ENCODE results near the gene ELK3. TPM values are rescaled to one million over a fixed set of nuclear protein-coding genes. Genes with fewer than 3 reads are reported as not detected.

The ELK3 gene
- total and polyA plus RNA-seq, 4 experiments from 2014 or later: 20.8 to 56.5 (median 56.4) TPM

GRCh38 chr12:96199464-96199863, 5.3 kb downstream of the ELK3 start:
- peaks cover 81% of the 10 kb centered on the region for H3K4me1 ChIP-seq (ENCODE audit: insufficient read depth, low read length)
- no peak for DNase-seq
- H3K9me3 ChIP-seq (ENCODE audit: control insufficient read depth in 1 of 2, low read length in 2 of 2): no peaks in the 10 kb centered on the region
- no peak overlapping the region for H3K4me3 ChIP-seq (ENCODE audit: low read length in 2 of 2)
- no peaks in the 10 kb centered on the region for H3K27me3 ChIP-seq (ENCODE audit: insufficient read depth, low read length)
- Mint-ChIP-seq H3K36me3 (peaks cover 15 to 22% of the 10 kb centered on the region in 2 donors), H3K4me3 (peak overlapping the region in 6 of 8 donors; percentile 50 to 69 (median 56)), H3K4me1 (peaks cover 49 to 78% (median 61%) of the 10 kb centered on the region in 4 donors), H3K27me3 (no peaks in the 10 kb centered on the region), H3K27ac (peak overlapping the region; percentile 78 to 98 (median 85)), H3K9me3 (peaks cover 0 to 2% (median 0%) of the 10 kb centered on the region in 8 donors)
- H3K36me3 ChIP-seq (ENCODE audit: insufficient read depth, low read length): no peaks in the 10 kb centered on the region
- ChIA-PET POLR2A (ENCODE audit: partially characterized antibody) (interaction anchor here (1.0 to 6.6 kb wide), 3 partner anchors 10 to 290 kb away, joined by 3 to 233 read pairs (median 4); partner anchors contain the start of gene CFAP54), CTCF (ENCODE audit: partially characterized antibody) (interaction anchor here (13.9 kb wide), 1 partner anchor 13 kb away, joined by 149 read pairs; no protein-coding TSS in a partner anchor)
- peak overlapping the region; percentile 45 for H3K27ac ChIP-seq (ENCODE audit: low read depth, low read length)
- intact Hi-C loops (cut with micrococcal nuclease): loop anchor here (1.0 to 5.0 kb wide), 3 partner anchors 11 to 318 kb away; partner anchors contain the start of gene CFAP54

GRCh38 chr12:96201272-96202227, 7.4 kb downstream of the ELK3 start:
- Histone ChIP-seq H3K36me3 (ENCODE audit: insufficient read depth, low read length) (no peaks in the 10 kb centered on the region), H3K4me3 (ENCODE audit: low read length in 2 of 2) (no peak overlapping the region), H3K27ac (ENCODE audit: low read depth, low read length) (no peak overlapping the region), H3K4me1 (ENCODE audit: insufficient read depth, low read length) (peaks cover 94% of the 10 kb centered on the region), H3K27me3 (ENCODE audit: insufficient read depth, low read length) (no peaks in the 10 kb centered on the region), H3K9me3 (ENCODE audit: control insufficient read depth in 1 of 2, low read length in 2 of 2) (no peaks in the 10 kb centered on the region)
- peak overlapping the region in 6 of 7 donors; percentile 31 to 83 (median 76) for H3K27ac Mint-ChIP-seq
- no peak for DNase-seq
- intact Hi-C loops (cut with micrococcal nuclease): no loop called here
- CTCF ChIA-PET (ENCODE audit: partially characterized antibody): interaction anchor here (0.6 to 13.9 kb wide), 4 partner anchors 11 to 207 kb away, joined by 3 to 149 read pairs (median 4); no protein-coding TSS in a partner anchor
- H3K36me3 Mint-ChIP-seq: peaks cover 14 to 20% of the 10 kb centered on the region in 2 donors
- peak overlapping the region in 4 of 8 donors; percentile 1 to 50 (median 8) for H3K4me3 Mint-ChIP-seq
- H3K4me1 Mint-ChIP-seq: peaks cover 62 to 86% (median 74%) of the 10 kb centered on the region in 4 donors
- no peaks in the 10 kb centered on the region for H3K27me3 Mint-ChIP-seq
- POLR2A ChIA-PET (ENCODE audit: partially characterized antibody): interaction anchor here (0.7 to 2.2 kb wide), 5 partner anchors 8 to 284 kb away, joined by 3 to 7 read pairs (median 7); no protein-coding TSS in a partner anchor
- H3K9me3 Mint-ChIP-seq: no peaks in the 10 kb centered on the region

- H3K27ac Mint-ChIP-seq: peak overlapping the region in 6 of 7 donors; percentile 38 to 93 (median 88)
- DNase-seq: no peak
- H3K9me3 Mint-ChIP-seq: no peaks in the 10 kb centered on the region
- Histone ChIP-seq H3K9me3 (ENCODE audit: control insufficient read depth in 1 of 2, low read length in 2 of 2) (no peaks in the 10 kb centered on the region), H3K27me3 (ENCODE audit: insufficient read depth, low read length) (no peaks in the 10 kb centered on the region), H3K4me1 (ENCODE audit: insufficient read depth, low read length) (peaks cover 94% of the 10 kb centered on the region), H3K36me3 (ENCODE audit: insufficient read depth, low read length) (no peaks in the 10 kb centered on the region), H3K27ac (ENCODE audit: low read depth, low read length) (no peak overlapping the region), H3K4me3 (ENCODE audit: low read length in 2 of 2) (no peak overlapping the region)
- intact Hi-C loops (cut with micrococcal nuclease): no loop called here
- H3K4me1 Mint-ChIP-seq: peaks cover 65 to 87% (median 75%) of the 10 kb centered on the region in 4 donors
- POLR2A ChIA-PET (ENCODE audit: partially characterized antibody): interaction anchor here (1.5 kb wide), 1 partner anchor 9 kb away, joined by 7 read pairs; no protein-coding TSS in a partner anchor
- CTCF ChIA-PET (ENCODE audit: partially characterized antibody): interaction anchor here (13.9 kb wide), 1 partner anchor 8 kb away, joined by 149 read pairs; no protein-coding TSS in a partner anchor
- peak overlapping the region in 7 of 8 donors; percentile 9 to 88 (median 78) for H3K4me3 Mint-ChIP-seq
- peaks cover 13 to 20% of the 10 kb centered on the region in 2 donors for H3K36me3 Mint-ChIP-seq
- no peaks in the 10 kb centered on the region for H3K27me3 Mint-ChIP-seq
Measured at GRCh38 chr12:96204381-96204780, 10.2 kb downstream of the ELK3 start.

GRCh38 chr12:96205908-96206307, 11.7 kb downstream of the ELK3 start:
- peak overlapping the region in 1 of 2 donors; percentile 39 for H3K4me3 ChIP-seq (ENCODE audit: low read length in 2 of 2)

GRCh38 chr12:96206936-96207662, 12.9 kb downstream of the ELK3 start:
- Histone ChIP-seq H3K4me1 (ENCODE audit: insufficient read depth, low read length) (peaks cover 96% of the 10 kb centered on the region), H3K4me3 (ENCODE audit: low read length in 2 of 2) (peak overlapping the region in 1 of 2 donors; percentile 3), H3K36me3 (ENCODE audit: insufficient read depth, low read length) (no peaks in the 10 kb centered on the region), H3K9me3 (ENCODE audit: control insufficient read depth in 1 of 2, low read length in 2 of 2) (no peaks in the 10 kb centered on the region), H3K27ac (ENCODE audit: low read depth, low read length) (peak overlapping the region; percentile 36), H3K27me3 (ENCODE audit: insufficient read depth, low read length) (no peaks in the 10 kb centered on the region)
- ChIA-PET CTCF (ENCODE audit: partially characterized antibody) (interaction anchor here (0.8 to 13.9 kb wide), 6 partner anchors 6 to 282 kb away, joined by 3 to 149 read pairs (median 4); partner anchors contain the start of gene CFAP54), POLR2A (ENCODE audit: partially characterized antibody) (interaction anchor here (1.0 to 8.4 kb wide), 3 partner anchors 8 to 171 kb away, joined by 3 to 233 read pairs (median 4); partner anchors contain the start of gene LTA4H)
- no peak for DNase-seq
- peaks cover 7 to 12% of the 10 kb centered on the region in 2 donors for H3K36me3 Mint-ChIP-seq
- H3K27ac Mint-ChIP-seq: peak overlapping the region; percentile 76 to 95 (median 89)
- intact Hi-C loops (cut with micrococcal nuclease): loop anchor here (1.0 kb wide), 1 partner anchor 12 kb away; no protein-coding TSS in a partner anchor
- peaks cover 0 to 2% (median 0%) of the 10 kb centered on the region in 8 donors for H3K9me3 Mint-ChIP-seq
- H3K27me3 Mint-ChIP-seq: no peaks in the 10 kb centered on the region
- peak overlapping the region; percentile 23 to 88 (median 78) for H3K4me3 Mint-ChIP-seq
- peaks cover 73 to 94% (median 83%) of the 10 kb centered on the region in 4 donors for H3K4me1 Mint-ChIP-seq

More at GRCh38 chr12:96205908-96206307, 11.7 kb downstream of the ELK3 start:
- H3K36me3 Mint-ChIP-seq: peaks cover 9 to 17% of the 10 kb centered on the region in 2 donors
- Histone ChIP-seq H3K4me1 (ENCODE audit: insufficient read depth, low read length) (peaks cover 95% of the 10 kb centered on the region), H3K9me3 (ENCODE audit: control insufficient read depth in 1 of 2, low read length in 2 of 2) (no peaks in the 10 kb centered on the region), H3K27me3 (ENCODE audit: insufficient read depth, low read length) (no peaks in the 10 kb centered on the region), H3K27ac (ENCODE audit: low read depth, low read length) (peak overlapping the region; percentile 36), H3K36me3 (ENCODE audit: insufficient read depth, low read length) (no peaks in the 10 kb centered on the region)
- no peaks in the 10 kb centered on the region for H3K27me3 Mint-ChIP-seq
- H3K9me3 Mint-ChIP-seq: peaks cover 0 to 2% (median 0%) of the 10 kb centered on the region in 8 donors
- intact Hi-C loops (cut with micrococcal nuclease): loop anchor here (1.0 kb wide), 1 partner anchor 11 kb away; no protein-coding TSS in a partner anchor
- peak overlapping the region; percentile 53 to 88 (median 78) for H3K4me3 Mint-ChIP-seq
- CTCF ChIA-PET (ENCODE audit: partially characterized antibody): interaction anchor here (0.7 to 13.9 kb wide), 5 partner anchors 7 to 144 kb away, joined by 3 to 149 read pairs (median 4); no protein-coding TSS in a partner anchor
- POLR2A ChIA-PET (ENCODE audit: partially characterized antibody): interaction anchor here (0.9 to 8.4 kb wide), 4 partner anchors 8 to 194 kb away, joined by 3 to 233 read pairs (median 8); partner anchors contain the start of gene CDK17
- H3K27ac Mint-ChIP-seq: peak overlapping the region; percentile 76 to 95 (median 89)
- peak; percentile 55 to 74 (median 61) for DNase-seq
- peaks cover 71 to 94% (median 82%) of the 10 kb centered on the region in 4 donors for H3K4me1 Mint-ChIP-seq

- ChIA-PET CTCF (ENCODE audit: partially characterized antibody) (interaction anchor here (1.2 to 13.9 kb wide), 6 partner anchors 4 to 149 kb away, joined by 3 to 206 read pairs (median 149); no protein-coding TSS in a partner anchor), POLR2A (ENCODE audit: partially characterized antibody) (interaction anchor here (0.7 to 8.4 kb wide), 4 partner anchors 11 to 18 kb away, joined by 3 to 233 read pairs (median 9); no protein-coding TSS in a partner anchor)
Measured at GRCh38 chr12:96208346-96208745, 14.2 kb downstream of the ELK3 start.

More at GRCh38 chr12:96208346-96208745, 14.2 kb downstream of the ELK3 start:
- Mint-ChIP-seq H3K27me3 (no peaks in the 10 kb centered on the region), H3K4me3 (peak overlapping the region; percentile 57 to 96 (median 86)), H3K27ac (peak overlapping the region; percentile 82 to 100 (median 96)), H3K4me1 (peaks cover 80 to 100% (median 91%) of the 10 kb centered on the region in 4 donors), H3K9me3 (peaks cover 0 to 2% (median 0%) of the 10 kb centered on the region in 8 donors), H3K36me3 (peaks cover 7% of the 10 kb centered on the region in 2 donors)
- peaks cover 100% of the 10 kb centered on the region for H3K4me1 ChIP-seq (ENCODE audit: insufficient read depth, low read length)
- no peaks in the 10 kb centered on the region for H3K9me3 ChIP-seq (ENCODE audit: control insufficient read depth in 1 of 2, low read length in 2 of 2)
- H3K27me3 ChIP-seq (ENCODE audit: insufficient read depth, low read length): no peaks in the 10 kb centered on the region
- H3K36me3 ChIP-seq (ENCODE audit: insufficient read depth, low read length): no peaks in the 10 kb centered on the region
- no peak for DNase-seq
- intact Hi-C loops (cut with micrococcal nuclease): no loop called here
- no peak overlapping the region for H3K4me3 ChIP-seq (ENCODE audit: low read length in 2 of 2)
- H3K27ac ChIP-seq (ENCODE audit: low read depth, low read length): peak overlapping the region; percentile 62
